K562 (cell line): ENCODE results near the gene RPL15. TPM values are rescaled to one million over a fixed set of nuclear protein-coding genes. Genes with fewer than 3 reads are reported as not detected.

Experiments
- BCLAF1 ChIP-seq, 2 experiments: fragments of 450-650 bp in 1 of 2; IDR thresholded peaks; 2 replicates each; pipeline ENCODE4 v1.6.1; 2011 to 2017; ENCODE audit warnings: low read depth in 2 of 2, antibody characterized with exemption in 1 of 2, borderline replicate concordance in 1 of 2, low read length in 1 of 2, mild to moderate bottlenecking in 1 of 2, mixed read lengths in 1 of 2; ENCODE audit not compliant: control insufficient read depth in 1 of 2
- ELF4 ChIP-seq: fragments of 450-650 bp; formaldehyde crosslinking; IDR thresholded peaks from 2 replicates; pipeline ENCODE4 v1.4.0; 2022; ENCODE audit warnings: missing genetic modification characterization
- FOXK1 ChIP-seq: sonication (generic); formaldehyde crosslinking; IDR thresholded peaks from 2 replicates; pipeline ENCODE4 v1.8.0; 2022; ENCODE audit warnings: missing genetic modification reagents, mild to moderate bottlenecking, borderline replicate concordance
- GATAD2A ChIP-seq: fragments of 450-650 bp; IDR thresholded peaks from 2 replicates; pipeline ENCODE4 v1.6.1; 2017
- HEY1 ChIP-seq: fragments of 250-450 bp; sonication (Bioruptor Pico); IDR thresholded peaks from 2 replicates; pipeline ENCODE4 v1.5.0; 2020; ENCODE audit warnings: mild to moderate bottlenecking, moderate library complexity, borderline replicate concordance
- HNRNPLL ChIP-seq: fragments of 200-400 bp; formaldehyde crosslinking; IDR thresholded peaks from 2 replicates; pipeline ENCODE4 v1.6.1; 2017; ENCODE audit warnings: low read length, low read depth, mild to moderate bottlenecking; ENCODE audit not compliant: poor library complexity, severe bottlenecking
- HNRNPUL1 ChIP-seq: fragments of 200-400 bp; formaldehyde crosslinking; IDR thresholded peaks from 2 replicates; pipeline ENCODE4 v1.6.1; 2017; ENCODE audit warnings: low read length
- NCOR1 ChIP-seq: fragments of 450-650 bp; IDR thresholded peaks from 2 replicates; pipeline ENCODE4 v1.6.1; 2016; ENCODE audit warnings: mild to moderate bottlenecking, moderate library complexity
- NR2F6 ChIP-seq: fragments of 450-650 bp; formaldehyde crosslinking; IDR thresholded peaks from 2 replicates; pipeline ENCODE4 v1.4.0; 2020; ENCODE audit warnings: mild to moderate bottlenecking
- NUFIP1 ChIP-seq: fragments of 450-650 bp; IDR thresholded peaks from 2 replicates; pipeline ENCODE4 v1.6.1; 2018; ENCODE audit not compliant: partially characterized antibody
- PHB2 ChIP-seq: fragments of 450-650 bp; IDR thresholded peaks from 2 replicates; pipeline ENCODE4 v1.6.1; 2017; ENCODE audit warnings: low read depth
- POLR2AphosphoS5 ChIP-seq: IDR thresholded peaks from 2 replicates; pipeline ENCODE4 v1.6.1; 2011; ENCODE audit warnings: mild to moderate bottlenecking, low read depth, low read length, moderate library complexity; ENCODE audit not compliant: control insufficient read depth, insufficient read depth
- SMARCA4 ChIP-seq: fragments of 450-650 bp; IDR thresholded peaks from 2 replicates; pipeline ENCODE4 v1.6.1; 2016
- TFE3 ChIP-seq: fragments of 450-650 bp; formaldehyde crosslinking; IDR thresholded peaks from 2 replicates; pipeline ENCODE4 v1.4.0; 2020; ENCODE audit warnings: mild to moderate bottlenecking, mixed read lengths
- TRIM28 ChIP-seq: fragments of 450-650 bp; IDR thresholded peaks from 2 replicates; pipeline ENCODE4 v1.6.1; 2017
- U2AF2 ChIP-seq: fragments of 200-400 bp; formaldehyde crosslinking; optimal IDR thresholded peaks from 2 replicates; pipeline ENCODE3; 2017; ENCODE audit warnings: low read depth, mild to moderate bottlenecking, low read length
- ZC3H4 ChIP-seq: sonication (generic); formaldehyde crosslinking; IDR thresholded peaks from 2 replicates; pipeline ENCODE4 v1.9.0; 2021; ENCODE audit warnings: missing genetic modification reagents, borderline replicate concordance
- ZNF3 ChIP-seq: fragments of 250-450 bp; sonication (Bioruptor Pico); IDR thresholded peaks from 2 replicates; pipeline ENCODE4 v1.5.0; 2021; ENCODE audit warnings: mild to moderate bottlenecking, moderate library complexity
- ZNF408 ChIP-seq: fragments of 250-450 bp; sonication (Bioruptor Pico); IDR thresholded peaks from 2 replicates; pipeline ENCODE4 v1.4.0; 2020; ENCODE audit warnings: low read depth, mild to moderate bottlenecking, moderate library complexity
- ZNF436 ChIP-seq: fragments of 250-450, 450-650 bp; sonication (Bioruptor Pico); formaldehyde crosslinking; IDR thresholded peaks from 2 replicates; pipeline ENCODE4 v1.7.0; 2020; ENCODE audit warnings: mild to moderate bottlenecking
- ZNF639 ChIP-seq, 2 experiments: fragments of 200-800 bp in 1 of 2; sonication (Bioruptor generic) in 1 of 2; sonication (generic) in 1 of 2; formaldehyde crosslinking in 1 of 2; IDR thresholded peaks in 1 of 2; conservative IDR thresholded peaks in 1 of 2; 2 replicates each; pipeline versions ENCODE4 v1.5.0 to v1.6.1; 2016 to 2020; ENCODE audit warnings: missing compliant biosample characterization in 1 of 2, missing genetic modification characterization in 1 of 2, missing genetic modification reagents in 1 of 2
- ZNF77 ChIP-seq: fragments of 250-450 bp; sonication (Bioruptor Pico); IDR thresholded peaks from 2 replicates; pipeline ENCODE4 v1.5.0; 2020
- ZNF785 ChIP-seq: fragments of 250-450 bp; sonication (Bioruptor Pico); IDR thresholded peaks from 2 replicates; pipeline ENCODE4 v1.4.0; 2020; ENCODE audit warnings: mild to moderate bottlenecking
- polyA plus RNA-seq, 8 experiments: library from polyadenylated mRNA; depleted of rRNA in 4 of 8; stranded (reverse) in 5 of 8; unstranded in 3 of 8; fragments of >200 nt; fragmentation: Nextera tagmentation in 2 of 8; fragmentation: Illumina TruSeq in 1 of 8; extraction: Ambion mirVana in 2 of 8; extraction: Trizol in 1 of 8; gene quantifications; 2 replicates each; pipeline versions ENCODE4 v1.2.1 to v1.2.3, GENCODE V29; 2011 to 2014; ENCODE audit warnings: inconsistent platforms in 1 of 8, missing spikeins in 1 of 8
- total RNA-seq, 7 experiments: library from RNA; depleted of rRNA in 6 of 7; stranded (reverse); fragments of >200 nt in 6 of 7; fragmentation: Illumina TruSeq in 2 of 7; extraction: Trizol in 2 of 7; gene quantifications; 2 replicates each; pipeline versions ENCODE4 v1.2.1 to v1.2.3, GENCODE V29; 2011 to 2021; ENCODE audit warnings: low replicate concordance in 1 of 7

RPL15 gene
- total and polyA plus RNA-seq, 9 of the 15 experiments (the other 6 are each of a cell fraction or from before 2014, with no cell fraction given), result 2,393 to 8,850 (median 3,928) TPM

- TF ChIP-seq TFE3 (CRISPR knock-in tag), result no peak; the same call in 1 of the 2 replicates
- TF ChIP-seq HNRNPLL, result peak; percentile 91
- peak; percentile 12; the same call in 1 of the 2 replicates for TF ChIP-seq GATAD2A
- TF ChIP-seq ZNF408 (CRISPR knock-in tag), result no peak
- TF ChIP-seq FOXK1 (CRISPR knock-in tag), result peak; percentile 47; the same call in 1 of the 2 replicates
- no peak for TF ChIP-seq NUFIP1
- peak; percentile 89 for TF ChIP-seq ELF4 (CRISPR knock-in tag)
- peak; percentile 99 for TF ChIP-seq POLR2AphosphoS5
- 0 out of 2 replicates have a peak, but pooled peaks have one; percentile 70 for TF ChIP-seq HEY1
- TF ChIP-seq ZNF785 (CRISPR knock-in tag), result no peak
- peak; percentile 96 for TF ChIP-seq ZC3H4
- no peak for TF ChIP-seq ZNF3 (CRISPR knock-in tag)
- TF ChIP-seq ZNF77 (CRISPR knock-in tag), result no peak
- TF ChIP-seq HNRNPUL1, result no peak
- no peak for TF ChIP-seq U2AF2
- TF ChIP-seq TRIM28, result no peak; the same call in 1 of the 2 replicates
- no peak; a peak in 1 of 4 replicates for TF ChIP-seq ZNF639 (CRISPR knock-in tag; conservative IDR thresholded peaks at IDR 0.05 in 1 of 2, IDR thresholded peaks at IDR 0.05 in 1 of 2)
- TF ChIP-seq SMARCA4, result no peak
- peak; percentile 72 for TF ChIP-seq NCOR1
- TF ChIP-seq NR2F6 (CRISPR knock-in tag), result peak; percentile 10; the same call in 1 of the 2 replicates
- TF ChIP-seq PHB2, result no peak
- no peak for TF ChIP-seq ZNF436 (CRISPR knock-in tag)
- TF ChIP-seq BCLAF1 (IDR thresholded peaks at IDR 0.05; ENCODE audit: borderline replicate concordance in 1 of 2, control insufficient read depth in 1 of 2, low read depth in 2 of 2, low read length in 1 of 2), result peak; percentile 52 to 65; a peak in 1 of 4 replicates
Observed at GRCh38 chr3:23916886-23917678, at the start of gene RPL15, which contains the start of gene NKIRAS1 (continued).
